Keratinocyte (primary cell): ENCODE results near the gene KCNC4. TPM values are rescaled to one million over a fixed set of nuclear protein-coding genes. Genes with fewer than 3 reads are reported as not detected.

Experiments used
- DNase-seq: peaks from one replicate; pipeline ENCODE4 v3.0.0-alpha.2; 2011; ENCODE audit warnings: low read depth, missing footprints, low spot score
- FAIRE-seq: peaks from 2 replicates; lab custom pipeline; 2011; peaks lifted over from hg19 to GRCh38; lab: Jason Lieb, UNC
- H2AFZ ChIP-seq: 2 replicates; pipeline ENCODE4 v1.6.0; 2012; ENCODE audit warnings: low read length, control low read depth, inconsistent platforms; ENCODE audit not compliant: control insufficient read depth
- H3K27ac ChIP-seq: 2 replicates; pipeline ENCODE4 v1.5.1; 2011; ENCODE audit warnings: low read length; ENCODE audit not compliant: control insufficient read depth, insufficient read depth
- H3K27me3 ChIP-seq: 3 replicates; pipeline ENCODE4 v1.6.0; 2011; ENCODE audit warnings: low read length; ENCODE audit not compliant: control insufficient read depth, insufficient read depth; ENCODE audit errors: extremely low read depth
- H3K36me3 ChIP-seq, 2 experiments: 2 replicates in 1 of 2; 3 replicates in 1 of 2; pipeline ENCODE4 v1.5.1; 2011; ENCODE audit warnings: low read length in 2 of 2, mild to moderate bottlenecking in 1 of 2; ENCODE audit not compliant: control insufficient read depth in 2 of 2, insufficient read depth in 2 of 2; ENCODE audit errors: extremely low read depth in 1 of 2
- H3K4me1 ChIP-seq: 3 replicates; pipeline ENCODE4 v1.5.1; 2011; ENCODE audit warnings: low read length; ENCODE audit not compliant: control insufficient read depth, insufficient read depth; ENCODE audit errors: extremely low read depth
- H3K4me2 ChIP-seq: 3 replicates; pipeline ENCODE4 v1.6.0; 2011; ENCODE audit warnings: low read depth, low read length; ENCODE audit not compliant: control insufficient read depth, insufficient read depth; ENCODE audit errors: extremely low read depth
- H3K4me3 ChIP-seq, 3 experiments: fragments of 200-600 bp in 1 of 3; sonication (generic) in 1 of 3; 2 replicates in 2 of 3; 3 replicates in 1 of 3; pipeline ENCODE4 v1.5.1; 2011 to 2016; ENCODE audit warnings: low read length in 3 of 3, mild to moderate bottlenecking in 3 of 3, control low read depth in 2 of 3, inconsistent platforms in 1 of 3, low read depth in 1 of 3, mixed read lengths in 1 of 3, mixed run types in 1 of 3, moderate library complexity in 1 of 3; ENCODE audit not compliant: control insufficient read depth in 2 of 3, insufficient read depth in 2 of 3; ENCODE audit errors: extremely low read depth in 1 of 3
- H3K79me2 ChIP-seq: 2 replicates; pipeline ENCODE4 v1.6.0; 2012; ENCODE audit warnings: low read length; ENCODE audit not compliant: control insufficient read depth, insufficient read depth
- H3K9ac ChIP-seq: 3 replicates; pipeline ENCODE4 v1.6.0; 2011; ENCODE audit warnings: low read length; ENCODE audit not compliant: control insufficient read depth, insufficient read depth; ENCODE audit errors: extremely low read depth
- H3K9me1 ChIP-seq: 3 replicates; pipeline ENCODE4 v1.6.0; 2011; ENCODE audit warnings: low read length; ENCODE audit not compliant: control insufficient read depth, insufficient read depth; ENCODE audit errors: extremely low read depth
- H3K9me3 ChIP-seq: 2 replicates; pipeline ENCODE4 v1.5.1; 2012; ENCODE audit warnings: low read depth, low read length; ENCODE audit not compliant: control insufficient read depth
- H4K20me1 ChIP-seq: 3 replicates; pipeline ENCODE4 v1.6.0; 2011; ENCODE audit warnings: low read length; ENCODE audit not compliant: control insufficient read depth, insufficient read depth; ENCODE audit errors: extremely low read depth
- EZH2 ChIP-seq: IDR thresholded peaks from one replicate; pipeline ENCODE4 v1.6.1; 2012; ENCODE audit warnings: inconsistent platforms, mild to moderate bottlenecking, low read length, moderate library complexity
- dilution Hi-C: fragments of 300-500 bp; cut with MboI; formaldehyde crosslinking; loops from one replicate; pipeline ENCODE4 v1.7.0; 2020; ENCODE audit warnings: low sequenced_read_pairs; ENCODE audit not compliant: extremely low pct_ligation_motif_present
- polyA plus RNA-seq, 5 experiments: library from polyadenylated mRNA; depleted of rRNA in 3 of 5; stranded (reverse) in 3 of 5; stranded (forward) in 1 of 5; unstranded in 1 of 5; fragments of >200 nt; gene quantifications; 1 replicate in 1 of 5; 2 replicates in 3 of 5; 3 replicates in 1 of 5; pipeline versions ENCODE4 v1.2.1 to v1.2.3, GENCODE V29; 2011 to 2012; ENCODE audit warnings: missing spikeins in 2 of 5, low read depth in 1 of 5, low replicate concordance in 1 of 5
- TF ChIP-seq, protein P1 (sequence below), 3 experiments: IDR thresholded peaks in 1 of 3; conservative IDR thresholded peaks in 1 of 3; optimal IDR thresholded peaks in 1 of 3; 2 replicates in 2 of 3; 3 replicates in 1 of 3; pipeline versions ENCODE3 to v1.5.1; 2011; ENCODE audit warnings: low read length in 3 of 3, mild to moderate bottlenecking in 3 of 3, moderate library complexity in 2 of 3, control low read depth in 1 of 3, inconsistent platforms in 1 of 3; ENCODE audit not compliant: insufficient read depth in 2 of 3; ENCODE audit errors: extremely low read depth in 1 of 3

KCNC4 gene
- polyA plus RNA-seq, 1 donor (not counting 4 experiments of a cell fraction or from before 2014, with no cell fraction given): 1.3 TPM

DNA sequence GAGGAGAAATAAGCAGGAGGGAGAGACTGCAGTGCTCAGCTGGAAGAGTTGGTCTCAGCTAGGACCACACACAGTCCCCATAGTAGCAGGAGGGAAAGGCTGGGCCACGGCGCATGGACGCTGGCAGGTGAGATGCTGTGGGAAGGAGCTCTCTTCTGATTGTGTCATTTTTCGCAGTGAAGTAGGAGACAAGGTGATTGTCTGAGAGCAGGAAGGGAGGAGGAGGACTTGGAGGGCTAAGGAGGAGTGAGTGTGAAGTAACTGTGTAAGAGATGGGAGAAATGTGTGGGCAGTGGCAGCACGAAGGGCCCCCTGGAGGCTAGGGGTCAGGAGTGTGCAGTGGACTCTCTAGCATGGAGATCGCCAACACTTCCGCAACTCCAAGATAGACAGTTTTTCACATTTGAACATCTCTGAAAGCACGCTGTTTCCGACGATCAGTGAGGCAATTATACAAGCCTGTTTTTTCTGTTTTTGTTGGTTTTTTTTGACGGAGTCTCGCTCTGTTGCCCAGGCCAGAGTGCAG is 26.4 kb upstream of the KCNC4 start:
- H3K36me3 ChIP-seq: no peaks in the 10 kb centered on the region
- H3K9me1 ChIP-seq: no peaks in the 10 kb centered on the region
- TF ChIP-seq, protein P1, sequence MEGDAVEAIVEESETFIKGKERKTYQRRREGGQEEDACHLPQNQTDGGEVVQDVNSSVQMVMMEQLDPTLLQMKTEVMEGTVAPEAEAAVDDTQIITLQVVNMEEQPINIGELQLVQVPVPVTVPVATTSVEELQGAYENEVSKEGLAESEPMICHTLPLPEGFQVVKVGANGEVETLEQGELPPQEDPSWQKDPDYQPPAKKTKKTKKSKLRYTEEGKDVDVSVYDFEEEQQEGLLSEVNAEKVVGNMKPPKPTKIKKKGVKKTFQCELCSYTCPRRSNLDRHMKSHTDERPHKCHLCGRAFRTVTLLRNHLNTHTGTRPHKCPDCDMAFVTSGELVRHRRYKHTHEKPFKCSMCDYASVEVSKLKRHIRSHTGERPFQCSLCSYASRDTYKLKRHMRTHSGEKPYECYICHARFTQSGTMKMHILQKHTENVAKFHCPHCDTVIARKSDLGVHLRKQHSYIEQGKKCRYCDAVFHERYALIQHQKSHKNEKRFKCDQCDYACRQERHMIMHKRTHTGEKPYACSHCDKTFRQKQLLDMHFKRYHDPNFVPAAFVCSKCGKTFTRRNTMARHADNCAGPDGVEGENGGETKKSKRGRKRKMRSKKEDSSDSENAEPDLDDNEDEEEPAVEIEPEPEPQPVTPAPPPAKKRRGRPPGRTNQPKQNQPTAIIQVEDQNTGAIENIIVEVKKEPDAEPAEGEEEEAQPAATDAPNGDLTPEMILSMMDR (optimal IDR thresholded peaks at IDR 0.05 in 1 of 3, IDR thresholded peaks at IDR 0.05 in 1 of 3, conservative IDR thresholded peaks at IDR 0.05 in 1 of 3; ENCODE audit: extremely low read depth in 1 of 3, insufficient read depth in 2 of 3, low read length in 3 of 3): no peak
- no peak for TF ChIP-seq EZH2
- H3K27ac ChIP-seq: no peak overlapping the region
- no peak overlapping the region for H2AFZ ChIP-seq
- peaks cover 8% of the 10 kb centered on the region for H3K4me1 ChIP-seq
- H4K20me1 ChIP-seq: no peaks in the 10 kb centered on the region
- H3K9ac ChIP-seq: no peak overlapping the region
- H3K4me2 ChIP-seq: no peak overlapping the region
- dilution Hi-C loops: no loop called here
- no peaks in the 10 kb centered on the region for H3K9me3 ChIP-seq
- FAIRE-seq (no peak), DNase-seq (no peak)
- H3K27me3 ChIP-seq: peaks cover 14% of the 10 kb centered on the region
- H3K79me2 ChIP-seq: no peaks in the 10 kb centered on the region
- no peak overlapping the region for H3K4me3 ChIP-seq

DNA sequence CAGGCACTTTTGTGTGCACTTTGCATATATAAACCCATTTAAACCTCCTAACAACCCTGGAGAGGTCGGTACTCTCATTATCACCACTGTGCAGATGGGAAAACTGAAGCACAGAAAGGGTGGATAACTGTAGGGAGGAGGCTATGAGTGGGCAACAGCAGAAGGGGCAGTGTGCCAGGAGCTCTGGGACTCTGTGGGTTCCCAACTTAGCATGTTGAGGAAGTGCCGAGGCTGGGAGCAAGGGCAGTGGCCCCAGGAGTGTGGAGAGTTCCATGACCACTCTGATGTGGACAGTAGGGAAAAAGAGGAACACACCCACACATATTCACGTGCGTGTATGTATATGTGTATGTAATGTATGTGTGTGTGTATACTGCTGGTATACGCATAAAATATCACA is 25.7 kb upstream of the KCNC4 start:
- dilution Hi-C loops: no loop called here
- Histone ChIP-seq H2AFZ (no peak overlapping the region), H3K4me3 (no peak overlapping the region)

More for the DNA sequence above, 25.7 kb upstream of the KCNC4 start:
- TF ChIP-seq, protein P1 (optimal IDR thresholded peaks at IDR 0.05 in 1 of 3, IDR thresholded peaks at IDR 0.05 in 1 of 3, conservative IDR thresholded peaks at IDR 0.05 in 1 of 3; ENCODE audit: extremely low read depth in 1 of 3, insufficient read depth in 2 of 3, low read length in 3 of 3): no peak
- TF ChIP-seq EZH2: no peak
- no peaks in the 10 kb centered on the region for H4K20me1 ChIP-seq
- no peak overlapping the region for H3K4me2 ChIP-seq
- FAIRE-seq (no peak), DNase-seq (no peak)
- no peak overlapping the region for H3K9ac ChIP-seq
- no peaks in the 10 kb centered on the region for H3K9me3 ChIP-seq
- H3K79me2 ChIP-seq: no peaks in the 10 kb centered on the region
- no peak overlapping the region for H3K27ac ChIP-seq
- no peaks in the 10 kb centered on the region for H3K36me3 ChIP-seq
- peaks cover 11% of the 10 kb centered on the region for H3K4me1 ChIP-seq
- H3K27me3 ChIP-seq: peaks cover 14% of the 10 kb centered on the region
- no peaks in the 10 kb centered on the region for H3K9me1 ChIP-seq
